ENCODE results near the gene S100A3. TPM values are rescaled to one million over a fixed set of nuclear protein-coding genes. Genes with fewer than 3 reads are reported as not detected.

Gene S100A3
- total and polyA plus RNA-seq, 2 of the 13 experiments (the other 11 are each of a cell fraction or from before 2014, with no cell fraction given) = 2.5 to 4.5 TPM

GRCh38 chr1:153509729-153510354 lies 39.2 kb downstream of the S100A3 start (continued):
- peak; percentile 14; the same call in 1 of the 2 replicates for TF ChIP-seq TFDP1 (CRISPR knock-in tag; IDR thresholded peaks at IDR 0.05; ENCODE audit: borderline replicate concordance)

GRCh38 chr1:153509036-153509435 lies 40.0 kb downstream of the S100A3 start:
- in situ Hi-C loops (cut with HindIII; ENCODE audit: extremely low pct_ligation_motif_present, low pct_unique_long_range_greater_than_20kb) (loop anchor here (5.0 kb wide), 2 partner anchors 58 to 118 kb away; partner anchors contain the start of genes S100A1, S100A13 and S100A2), intact Hi-C loops (cut with micrococcal nuclease; ENCODE audit: unreplicated experiment) (loop anchor here (10.0 kb wide), 1 partner anchor 236 kb away; no protein-coding TSS in a partner anchor)
- Histone ChIP-seq H3K4me1 (ENCODE audit: insufficient read depth, low read length) (peaks cover 36% of the 10 kb centered on the region), H2AFZ (ENCODE audit: low read length) (no peak overlapping the region), H3K9me3 (ENCODE audit: low read length) (no peaks in the 10 kb centered on the region), H3K4me2 (ENCODE audit: low read depth, low read length) (no peak overlapping the region), H3K79me2 (ENCODE audit: insufficient read depth, low read length) (no peaks in the 10 kb centered on the region), H3K27me3 (ENCODE audit: control insufficient read depth in 1 of 2, insufficient read depth in 2 of 2, low read length in 2 of 2) (no peaks in the 10 kb centered on the region; a peak in 2 of 5 replicates), H4K20me1 (ENCODE audit: insufficient read depth, low read length) (no peaks in the 10 kb centered on the region), H3K36me3 (replicated peaks in 1 of 2; ENCODE audit: control insufficient read depth in 1 of 2, insufficient read depth in 2 of 2, low read length in 2 of 2) (no peaks in the 10 kb centered on the region), H3K9ac (ENCODE audit: insufficient read depth, low read depth, low read length) (no peak overlapping the region), H3K4me3 (replicated peaks in 1 of 3; ENCODE audit: insufficient read depth in 1 of 3, low read depth in 2 of 3, low read length in 3 of 3) (no peak overlapping the region), H3K27ac (ENCODE audit: extremely low read length, insufficient read depth, low read length) (no peak overlapping the region)
- ChIA-PET CTCF (ENCODE audit: low intra/inter-chr PET ratio, low total read pairs) (interaction anchor here (0.6 to 4.2 kb wide), 5 partner anchors 24 to 157 kb away, joined by 3 to 63 read pairs (median 6); partner anchors contain the start of genes S100A1 and S100A13), POLR2A (interaction anchor here (1.2 kb wide), 1 partner anchor 139 kb away, joined by 3 read pairs; no protein-coding TSS in a partner anchor)
- TF ChIP-seq ZNF34 (CRISPR knock-in tag; IDR thresholded peaks at IDR 0.05; ENCODE audit: borderline replicate concordance) = no peak
- TF ChIP-seq ZNF513 (CRISPR knock-in tag; conservative IDR thresholded peaks at IDR 0.05) = no peak
- TF ChIP-seq SP140L (CRISPR knock-in tag; IDR thresholded peaks at IDR 0.05; ENCODE audit: borderline replicate concordance) = no peak
- TF ChIP-seq ZNF605 (CRISPR knock-in tag; IDR thresholded peaks at IDR 0.05) = no peak
- TF ChIP-seq ASH2L (IDR thresholded peaks at IDR 0.05; ENCODE audit: insufficient read length, low read depth, low read length) = no peak
- no peak for TF ChIP-seq NFYB (CRISPR knock-in tag; IDR thresholded peaks at IDR 0.05)
- TF ChIP-seq ZKSCAN8 (CRISPR knock-in tag; IDR thresholded peaks at IDR 0.05; ENCODE audit: borderline replicate concordance) = no peak
- TF ChIP-seq PAF1 (CRISPR knock-in tag; IDR thresholded peaks at IDR 0.05) = no peak
- TF ChIP-seq IRF2 (CRISPR knock-in tag; IDR thresholded peaks at IDR 0.05) = no peak
- no peak for TF ChIP-seq ARHGAP35 (CRISPR knock-in tag; IDR thresholded peaks at IDR 0.05; ENCODE audit: borderline replicate concordance)
- no peak for TF ChIP-seq ZNF260 (CRISPR knock-in tag; IDR thresholded peaks at IDR 0.05; ENCODE audit: borderline replicate concordance, low read depth)
- TF ChIP-seq SNAI1 (CRISPR knock-in tag; IDR thresholded peaks at IDR 0.05; ENCODE audit: borderline replicate concordance) = no peak
- no peak for TF ChIP-seq FOXK2 (IDR thresholded peaks at IDR 0.05)
- no peak for TF ChIP-seq MEIS1 (CRISPR knock-in tag; IDR thresholded peaks at IDR 0.05; ENCODE audit: borderline replicate concordance)
- no peak for TF ChIP-seq ZNF276 (CRISPR knock-in tag; IDR thresholded peaks at IDR 0.05; ENCODE audit: low read depth)
- no peak for TF ChIP-seq ZNF878 (CRISPR knock-in tag; IDR thresholded peaks at IDR 0.05)
- no TSS peak for BruUV-seq (replicated peaks)
- DNase-seq (ENCODE audit: low spot score) (no peak), FAIRE-seq (no peak), ATAC-seq (no peak)
- 67% methylated on average over 3 of the region's 3 CpGs for WGBS (ENCODE audit: low lambda C conversion rate)

Measured in HepG2 (cell line).